Mammary epithelial cell (primary cell): ENCODE results near the gene SLC7A5.

Experiments
- EZH2 ChIP-seq: IDR thresholded peaks from 2 replicates; pipeline ENCODE4 v1.6.1; 2012; ENCODE audit warnings: low read length, inconsistent platforms, borderline replicate concordance
- TF ChIP-seq, protein P1 (sequence below), 2 donors: IDR thresholded peaks in 1 of 2; conservative IDR thresholded peaks in 1 of 2; 2 replicates each; pipeline ENCODE4 v1.5.1; 2011 to 2012; ENCODE audit warnings: inconsistent platforms in 2 of 2, low read length in 2 of 2, mild to moderate bottlenecking in 2 of 2, control low read depth in 1 of 2, low read depth in 1 of 2; ENCODE audit not compliant: insufficient read depth in 1 of 2; ENCODE audit errors: extremely low read depth in 1 of 2

DNA sequence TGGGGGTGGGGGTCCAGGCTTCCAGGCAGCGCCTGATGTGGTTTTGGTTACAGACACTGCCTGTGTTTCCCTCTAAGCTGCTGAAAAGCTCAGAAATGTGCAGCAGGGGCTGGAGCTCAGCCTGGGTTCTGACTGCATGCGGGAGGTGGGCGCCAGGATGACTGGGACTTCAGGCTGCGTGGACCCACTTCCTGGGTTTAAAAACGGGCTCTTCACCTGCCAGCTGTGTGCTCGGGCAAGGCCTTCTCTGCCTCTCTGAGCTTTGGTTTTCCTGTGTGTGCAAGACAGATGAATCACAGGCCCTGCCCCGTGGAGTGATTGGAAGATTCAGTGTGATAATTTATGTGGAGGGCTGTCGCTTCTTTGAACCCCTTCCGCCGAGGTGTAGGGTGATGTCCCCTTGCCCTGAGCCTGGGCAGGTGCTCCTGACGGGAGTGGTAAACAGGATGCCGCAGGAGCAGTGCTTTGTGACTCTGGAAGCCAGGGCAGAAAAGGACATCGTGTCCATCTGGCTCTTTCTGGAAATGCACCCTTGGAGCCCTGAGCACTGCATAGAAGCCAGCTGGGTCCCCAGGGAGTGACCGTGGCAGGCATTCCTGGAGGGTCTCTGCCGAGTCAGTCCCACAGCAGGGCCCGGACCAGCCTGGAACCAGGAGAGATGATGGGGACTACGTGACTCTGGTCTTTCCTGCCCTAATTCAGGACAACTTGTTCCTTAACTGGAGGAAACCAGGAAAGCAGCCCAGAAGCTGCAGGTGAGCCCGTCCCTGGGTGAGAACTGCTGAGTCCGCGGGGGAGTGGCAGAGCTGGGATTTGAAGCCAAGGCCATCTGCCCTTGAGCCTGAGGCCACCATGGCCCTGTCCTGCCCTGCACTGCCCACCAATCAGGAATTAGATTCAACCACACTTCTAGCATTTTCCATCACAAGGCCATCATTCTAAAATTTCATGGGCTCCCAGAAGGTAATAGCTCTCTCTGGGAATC lies 28.5 kb upstream of the SLC7A5 start:
- TF ChIP-seq, protein P1, sequence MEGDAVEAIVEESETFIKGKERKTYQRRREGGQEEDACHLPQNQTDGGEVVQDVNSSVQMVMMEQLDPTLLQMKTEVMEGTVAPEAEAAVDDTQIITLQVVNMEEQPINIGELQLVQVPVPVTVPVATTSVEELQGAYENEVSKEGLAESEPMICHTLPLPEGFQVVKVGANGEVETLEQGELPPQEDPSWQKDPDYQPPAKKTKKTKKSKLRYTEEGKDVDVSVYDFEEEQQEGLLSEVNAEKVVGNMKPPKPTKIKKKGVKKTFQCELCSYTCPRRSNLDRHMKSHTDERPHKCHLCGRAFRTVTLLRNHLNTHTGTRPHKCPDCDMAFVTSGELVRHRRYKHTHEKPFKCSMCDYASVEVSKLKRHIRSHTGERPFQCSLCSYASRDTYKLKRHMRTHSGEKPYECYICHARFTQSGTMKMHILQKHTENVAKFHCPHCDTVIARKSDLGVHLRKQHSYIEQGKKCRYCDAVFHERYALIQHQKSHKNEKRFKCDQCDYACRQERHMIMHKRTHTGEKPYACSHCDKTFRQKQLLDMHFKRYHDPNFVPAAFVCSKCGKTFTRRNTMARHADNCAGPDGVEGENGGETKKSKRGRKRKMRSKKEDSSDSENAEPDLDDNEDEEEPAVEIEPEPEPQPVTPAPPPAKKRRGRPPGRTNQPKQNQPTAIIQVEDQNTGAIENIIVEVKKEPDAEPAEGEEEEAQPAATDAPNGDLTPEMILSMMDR (conservative IDR thresholded peaks at IDR 0.05 in 1 of 2, IDR thresholded peaks at IDR 0.05 in 1 of 2; ENCODE audit: extremely low read depth in 1 of 2, insufficient read depth in 1 of 2, low read depth in 1 of 2, low read length in 2 of 2), result no peak
- no peak for TF ChIP-seq EZH2
